ENCODE measurements around the gene ARTN. TPM values are rescaled to one million over a fixed set of nuclear protein-coding genes. Genes with fewer than 3 reads are reported as not detected.

The ARTN gene
- total RNA-seq, 1 experiment from 2014 or later, result 10.6 TPM

DNA sequence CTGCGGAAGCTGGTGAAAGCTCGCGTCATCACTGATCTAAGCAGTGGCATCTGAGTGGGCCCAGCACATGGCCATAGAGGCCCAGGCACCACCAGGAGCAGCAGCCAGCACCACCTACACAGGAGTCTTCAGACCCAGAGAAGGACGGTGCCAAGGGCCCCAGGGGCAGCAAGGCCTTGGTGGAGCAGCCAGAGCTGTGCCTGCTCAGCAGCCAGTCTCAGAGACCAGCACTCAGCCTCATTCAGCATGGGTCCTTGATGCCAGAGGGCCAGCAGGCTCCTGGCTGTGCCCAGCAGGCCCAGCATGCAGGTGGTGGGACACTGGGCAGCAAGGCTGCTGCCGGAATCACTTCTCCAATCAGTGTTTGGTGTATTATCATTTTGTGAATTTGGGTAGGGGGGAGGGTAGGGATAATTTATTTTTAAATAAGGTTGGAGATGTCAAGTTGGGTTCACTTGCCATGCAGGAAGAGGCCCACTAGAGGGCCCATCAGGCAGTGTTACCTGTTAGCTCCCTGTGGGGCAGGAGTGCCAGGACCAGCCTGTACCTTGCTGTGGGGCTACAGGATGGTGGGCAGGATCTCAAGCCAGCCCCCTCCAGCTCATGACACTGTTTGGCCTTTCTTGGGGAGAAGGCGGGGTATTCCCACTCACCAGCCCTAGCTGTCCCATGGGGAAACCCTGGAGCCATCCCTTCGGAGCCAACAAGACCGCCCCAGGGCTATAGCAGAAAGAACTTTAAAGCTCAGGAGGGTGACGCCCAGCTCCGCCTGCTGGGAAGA, 3.2 kb upstream of the ARTN start:
- H3K9ac ChIP-seq (ENCODE audit: extremely low read depth, insufficient read length, low read length), result no peak overlapping the region

More for the DNA sequence above, 3.2 kb upstream of the ARTN start:
- no peak overlapping the region for H3K4ac ChIP-seq (ENCODE audit: low read depth, low read length)
- H2AFZ ChIP-seq (ENCODE audit: low read length), result no peak overlapping the region
- H4K91ac ChIP-seq (ENCODE audit: insufficient read length, low read depth, low read length), result no peak overlapping the region
- H3K4me2 ChIP-seq (ENCODE audit: insufficient read depth, insufficient read length, low read length), result no peak overlapping the region
- H3K4me3 Mint-ChIP-seq, result no peak overlapping the region
- no CpG with 5 or more reads among the region's 10 CpGs for WGBS (ENCODE audit: extremely low coverage, insufficient read length, low lambda C conversion rate)
- H3K36me3 Mint-ChIP-seq (ENCODE audit: insufficient read depth in 1 of 3, low read depth in 3 of 3), result peaks cover 4 to 12% (median 7%) of the 10 kb centered on the region in 3 experiments; a peak in 5 of 7 replicates
- no peak overlapping the region for H2BK5ac ChIP-seq (ENCODE audit: insufficient read length, low read length)
- H3K18ac ChIP-seq (ENCODE audit: insufficient read length, low read depth, low read length), result no peak overlapping the region
- H3K9me3 Mint-ChIP-seq, result no peaks in the 10 kb centered on the region
- H3K27me3 ChIP-seq (ENCODE audit: insufficient read depth, low read length), result no peaks in the 10 kb centered on the region
- peaks cover 28 to 41% of the 10 kb centered on the region in 2 experiments for H3K4me1 Mint-ChIP-seq
- no peak overlapping the region for H2AK5ac ChIP-seq (ENCODE audit: insufficient read length, low read length)
- no peak overlapping the region for H3K23ac ChIP-seq (ENCODE audit: insufficient read length, low read depth, low read length)
- peak; percentile 76 for DNase-seq
- no peak overlapping the region for H2BK20ac ChIP-seq (ENCODE audit: low read depth, low read length, poor library complexity, severe bottlenecking)
- no peaks in the 10 kb centered on the region for H3K9me3 ChIP-seq (ENCODE audit: control insufficient read depth, low read depth, low read length)
- H2BK12ac ChIP-seq (ENCODE audit: insufficient read length, low read depth, low read length), result no peak overlapping the region
- H3K27ac Mint-ChIP-seq, result peak overlapping the region in 1 of 3 experiments; percentile 97; a peak in 2 of 7 replicates
- H3K56ac ChIP-seq (ENCODE audit: insufficient read length, low read depth, low read length), result no peak overlapping the region
- no peak overlapping the region for H4K5ac ChIP-seq (ENCODE audit: insufficient read length, low read depth, low read length)
- no peak overlapping the region for H2BK15ac ChIP-seq (ENCODE audit: low read depth, low read length)
- no peaks in the 10 kb centered on the region for H3K79me2 ChIP-seq (ENCODE audit: insufficient read depth, low read length)
- peaks cover 15% of the 10 kb centered on the region for H3K27me3 Mint-ChIP-seq (ENCODE audit: low read depth)
- no peak overlapping the region for H3K27ac ChIP-seq (ENCODE audit: insufficient read length, low read depth, low read length)
- H3K23me2 ChIP-seq (ENCODE audit: insufficient read length, low read depth, low read length, poor library complexity, severe bottlenecking), result peaks cover 13% of the 10 kb centered on the region
- no peak overlapping the region for H2BK120ac ChIP-seq (ENCODE audit: low read depth, low read length, poor library complexity, severe bottlenecking)
- no peak overlapping the region for H4K8ac ChIP-seq (replicated peaks; ENCODE audit: insufficient read length, low read depth, low read length)
- no peak overlapping the region for H3T11ph ChIP-seq (ENCODE audit: low read length)
- TF ChIP-seq CTCF (conservative IDR thresholded peaks at IDR 0.05), result peak; percentile 79
- H3K14ac ChIP-seq (ENCODE audit: insufficient read depth, low read length), result no peak overlapping the region
- H3K4me1 ChIP-seq (ENCODE audit: insufficient read depth, low read length), result peaks cover 3% of the 10 kb centered on the region; the same call in 1 of the 2 replicates
- H3K79me1 ChIP-seq (ENCODE audit: insufficient read depth, low read depth, low read length, poor library complexity, severe bottlenecking), result no peaks in the 10 kb centered on the region
- no peaks in the 10 kb centered on the region for H4K20me1 ChIP-seq (ENCODE audit: control insufficient read depth, insufficient read depth, insufficient read length)
